Activated T-cell treated with anti-CD3 and anti-CD28 coated beads for 1 hour (primary cell): Measurements from ENCODE around the gene IQGAP2.
"Not testable (repeated sequence)": the region's sequence is repeated elsewhere in the genome, so short reads cannot be mapped to it uniquely, and the experiment has no call there.

Source experiments
- DNase-seq: peaks from one replicate; pipeline ENCODE4 v3.0.0-alpha.2; 2020; ENCODE audit warnings: low read depth

IQGAP2 gene

GRCh38 chr5:76402886-76403765, at the start of gene IQGAP2:
Gene IQGAP2 (plus strand): TSS chr5:76403285. CDS start chr5:76403546, 261 bp downstream.
- peak; percentile 73 for DNase-seq

- no peak for DNase-seq
Measured at GRCh38 chr5:76356887-76357286, 46.2 kb upstream of the IQGAP2 start.

- no peak for DNase-seq
Measured at GRCh38 chr5:76363352-76364225, 39.5 kb upstream of the IQGAP2 start.

GRCh38 chr5:76364226-76364589, 38.9 kb upstream of the IQGAP2 start:
- DNase-seq, result no peak

- no peak for DNase-seq
Measured at GRCh38 chr5:76365561-76365960, 37.5 kb upstream of the IQGAP2 start.

- no peak for DNase-seq
Measured at GRCh38 chr5:76366596-76366995, 36.5 kb upstream of the IQGAP2 start.

- no peak for DNase-seq
Measured at GRCh38 chr5:76367623-76368371, 35.3 kb upstream of the IQGAP2 start.

GRCh38 chr5:76368941-76369340, 34.1 kb upstream of the IQGAP2 start:
- no peak for DNase-seq

- not testable (repeated sequence) for DNase-seq
Measured at GRCh38 chr5:76369668-76370067, 33.4 kb upstream of the IQGAP2 start.

- DNase-seq, result no peak
Measured at GRCh38 chr5:76371960-76372322, 31.1 kb upstream of the IQGAP2 start.

- no peak for DNase-seq
Measured at GRCh38 chr5:76372323-76373054, 30.6 kb upstream of the IQGAP2 start.

GRCh38 chr5:76376148-76376865, 26.8 kb upstream of the IQGAP2 start:
- DNase-seq, result no peak

- DNase-seq, result no peak
Measured at GRCh38 chr5:76376866-76377230, 26.2 kb upstream of the IQGAP2 start.

- DNase-seq, result no peak
Measured at GRCh38 chr5:76378355-76378754, 24.7 kb upstream of the IQGAP2 start.

- no peak for DNase-seq
Measured at GRCh38 chr5:76379316-76379715, 23.8 kb upstream of the IQGAP2 start.

GRCh38 chr5:76379855-76380254, 23.2 kb upstream of the IQGAP2 start:
- DNase-seq, result no peak

- DNase-seq, result no peak
Measured at GRCh38 chr5:76380346-76381066, 22.6 kb upstream of the IQGAP2 start.

- no peak for DNase-seq
Measured at GRCh38 chr5:76383126-76383832, 19.8 kb upstream of the IQGAP2 start.

- no peak for DNase-seq
Measured at GRCh38 chr5:76384189-76384588, 18.9 kb upstream of the IQGAP2 start.

GRCh38 chr5:76384705-76385104, 18.4 kb upstream of the IQGAP2 start:
- DNase-seq, result no peak
